Prostate gland (tissue), 1 donor: ENCODE results near the gene NCOA3.

Source experiments
- POLR2A ChIP-seq: fragments of 450-650 bp; IDR thresholded peaks from one replicate; pipeline ENCODE4 v1.6.1; 2016; ENCODE audit warnings: antibody characterized with exemption, mild to moderate bottlenecking
- POLR2AphosphoS5 ChIP-seq: sonication (generic); formaldehyde crosslinking; IDR thresholded peaks from one replicate; pipeline ENCODE4 v1.6.1; 2017; ENCODE audit warnings: antibody characterized with exemption

- TF ChIP-seq POLR2A (no peak), POLR2AphosphoS5 (no peak)
Measured at GRCh38 chr20:47543006-47543431, 41.3 kb downstream of the NCOA3 start.
